HG02981 (cell line): ENCODE measurements around the gene ZNF747.

Experiments
- ATAC-seq: cut with Tn5 transposase; IDR thresholded peaks from one replicate; pipeline ENCODE4 v1.9.1; 2021; ENCODE audit warnings: mild to moderate bottlenecking, moderate library complexity; ENCODE audit not compliant: unreplicated experiment

Gene ZNF747

DNA sequence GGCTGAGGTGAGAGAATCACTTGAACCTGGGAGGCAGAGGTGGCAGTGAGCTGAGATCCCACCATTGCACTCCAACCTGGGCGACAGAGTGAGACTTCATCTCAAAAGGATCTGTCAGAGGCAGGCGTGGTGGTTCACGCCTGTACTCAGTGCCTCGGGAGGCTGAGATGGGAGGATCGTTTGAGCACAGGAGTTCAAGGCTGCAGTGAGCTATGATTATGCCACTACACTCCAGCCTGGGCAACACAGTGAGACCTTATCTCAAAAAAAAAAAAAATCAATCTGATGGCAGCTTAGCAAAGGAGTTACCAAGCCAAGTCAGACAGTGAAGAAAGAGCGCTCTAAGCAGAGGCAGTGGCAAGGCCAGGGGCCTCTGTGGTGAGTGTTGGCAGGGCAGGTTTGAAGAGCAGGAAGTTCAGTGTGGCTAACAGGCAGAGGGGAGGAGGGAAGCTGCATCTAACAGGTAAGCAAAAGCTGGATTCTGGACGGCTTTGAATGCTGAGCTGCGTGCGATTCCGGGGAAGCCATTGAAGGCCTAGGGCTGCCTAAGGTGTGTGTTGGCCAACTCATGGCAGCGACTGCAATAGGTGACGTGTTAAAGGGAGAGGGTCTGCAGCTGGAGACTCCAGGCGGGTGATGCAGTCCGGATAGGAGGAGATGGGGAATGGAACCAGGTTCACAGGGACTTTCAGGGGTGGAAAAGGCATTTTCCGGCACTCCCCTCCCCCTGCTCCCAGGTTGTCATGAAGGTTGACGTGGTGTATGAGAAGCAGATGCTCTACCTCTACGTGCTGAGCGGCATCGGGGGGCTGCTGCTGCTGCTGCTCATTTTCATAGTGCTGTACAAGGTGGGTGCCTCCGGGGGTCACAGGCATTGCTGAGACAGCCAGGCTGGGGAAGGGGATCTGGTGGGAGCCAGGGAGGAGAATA is 15.3 kb downstream of the ZNF747 start:
- no peak for ATAC-seq

DNA sequence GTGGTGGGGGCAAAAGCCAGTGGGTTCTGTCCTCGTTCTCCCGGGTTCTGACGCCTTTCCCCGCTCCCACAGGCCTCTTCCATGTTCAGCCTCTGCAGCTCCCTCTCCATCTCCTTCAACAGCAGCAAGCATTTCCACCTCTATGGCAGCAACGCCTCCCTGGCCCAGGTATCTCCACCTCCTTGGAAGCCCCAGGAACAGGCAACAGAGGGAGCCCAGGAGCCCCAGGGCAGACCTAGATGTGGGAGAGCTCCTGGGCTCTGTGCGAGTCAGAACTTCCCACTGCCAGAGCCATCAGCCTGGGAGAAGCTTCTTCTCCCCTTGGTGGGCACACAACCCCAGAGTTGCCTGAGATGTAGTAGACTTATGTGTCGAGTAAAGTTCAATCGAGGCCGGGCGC is 16.1 kb downstream of the ZNF747 start:
- no peak for ATAC-seq

DNA sequence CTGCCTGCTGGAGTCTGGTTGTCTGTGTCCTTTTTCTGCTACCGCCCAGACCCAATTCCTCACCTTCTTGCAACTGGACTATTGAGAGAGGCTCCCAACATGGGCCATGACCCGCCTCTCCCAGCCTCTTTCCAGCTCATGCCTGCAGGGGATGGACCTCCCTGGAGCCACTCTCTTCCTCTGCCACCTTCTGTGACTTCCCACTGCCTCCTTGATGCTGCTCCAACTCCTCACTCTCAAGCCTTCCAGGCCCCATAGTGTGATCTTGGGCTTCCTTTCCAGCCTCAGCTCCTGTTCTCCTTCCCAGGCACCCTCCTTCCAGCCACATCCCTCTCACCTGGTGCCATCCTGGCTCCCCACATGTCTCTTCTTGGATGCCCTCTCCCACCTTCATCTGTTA is 19.4 kb downstream of the ZNF747 start:
- no peak for ATAC-seq

DNA sequence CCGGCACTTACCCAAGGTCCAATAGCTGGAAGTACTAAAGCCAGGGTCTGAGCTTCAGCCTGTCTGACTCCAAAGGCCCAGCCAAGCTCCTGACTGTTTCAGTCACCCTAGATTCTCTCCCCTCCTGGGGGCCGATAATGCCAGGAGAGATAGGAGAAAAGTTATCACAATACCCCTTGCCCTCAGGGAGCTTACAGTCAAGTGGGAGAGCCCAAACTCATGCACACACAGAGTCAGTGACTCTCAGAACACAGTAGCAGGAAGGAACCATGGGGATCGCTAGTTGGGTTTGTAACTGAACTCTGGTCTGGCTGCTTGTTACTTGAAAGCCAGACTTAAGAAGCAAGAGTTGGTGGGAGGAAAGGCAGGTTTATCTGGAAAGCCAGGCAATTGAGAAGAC is 23.1 kb downstream of the ZNF747 start:
- no peak for ATAC-seq

DNA sequence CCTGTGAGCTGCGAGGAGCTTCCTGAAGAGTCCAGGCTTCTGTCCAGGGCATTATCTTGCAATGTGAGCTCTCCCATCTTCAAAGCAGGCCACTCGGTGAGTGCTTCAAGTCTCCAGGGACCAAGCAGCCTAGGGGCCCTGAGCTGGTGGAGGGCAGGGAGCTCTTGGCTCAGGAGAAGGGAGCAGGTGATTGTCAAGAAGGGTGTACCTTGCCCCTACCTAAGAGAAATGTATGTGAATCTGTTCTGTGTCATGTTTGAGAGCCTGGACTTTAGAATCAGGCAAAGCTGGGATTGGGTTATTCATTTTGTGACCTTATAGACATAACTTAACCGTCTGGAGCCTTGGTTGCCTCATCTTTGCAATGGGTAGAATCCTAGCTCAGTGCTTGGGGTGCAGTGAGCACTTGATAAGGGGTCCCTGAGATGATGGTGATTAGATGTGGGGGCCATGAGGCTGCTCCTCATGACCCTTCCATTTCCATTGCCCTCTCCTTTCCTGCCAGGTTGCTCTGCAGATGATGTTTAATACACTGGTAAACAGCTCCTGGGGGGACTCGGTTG is 24.2 kb downstream of the ZNF747 start:
- ATAC-seq = no peak

DNA sequence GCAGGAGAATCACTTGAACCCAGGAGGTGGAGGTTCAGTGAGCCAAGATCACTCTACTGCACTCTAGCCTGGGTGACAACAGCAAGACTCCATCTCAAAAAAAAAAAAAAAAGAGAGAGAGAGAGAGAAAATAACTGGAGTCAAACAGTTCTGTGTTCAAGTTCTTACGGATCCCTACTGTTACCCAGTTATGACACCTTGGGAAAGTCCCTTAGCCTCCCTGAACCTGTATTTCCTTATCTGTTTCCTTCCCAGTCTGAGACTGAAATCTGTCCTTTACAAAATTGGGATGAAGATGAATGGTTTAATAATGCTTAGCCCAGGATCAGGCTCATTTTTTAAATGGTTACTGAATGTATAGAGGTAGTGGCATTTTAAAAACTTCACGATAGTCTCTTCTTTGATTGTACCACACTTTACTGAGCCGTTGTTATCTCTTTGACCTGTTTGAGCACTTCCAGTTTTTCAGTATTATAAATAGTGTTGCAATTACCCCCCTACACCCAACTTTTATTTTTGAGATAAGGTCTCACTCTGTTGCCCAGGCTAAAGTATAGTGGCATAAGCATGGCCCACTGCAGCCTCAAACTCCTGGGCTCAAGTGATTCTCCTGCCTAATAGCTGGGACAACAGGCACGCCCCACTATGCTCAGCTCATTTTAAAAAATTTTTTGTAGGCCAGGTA is 25.4 kb downstream of the ZNF747 start:
- no peak for ATAC-seq

DNA sequence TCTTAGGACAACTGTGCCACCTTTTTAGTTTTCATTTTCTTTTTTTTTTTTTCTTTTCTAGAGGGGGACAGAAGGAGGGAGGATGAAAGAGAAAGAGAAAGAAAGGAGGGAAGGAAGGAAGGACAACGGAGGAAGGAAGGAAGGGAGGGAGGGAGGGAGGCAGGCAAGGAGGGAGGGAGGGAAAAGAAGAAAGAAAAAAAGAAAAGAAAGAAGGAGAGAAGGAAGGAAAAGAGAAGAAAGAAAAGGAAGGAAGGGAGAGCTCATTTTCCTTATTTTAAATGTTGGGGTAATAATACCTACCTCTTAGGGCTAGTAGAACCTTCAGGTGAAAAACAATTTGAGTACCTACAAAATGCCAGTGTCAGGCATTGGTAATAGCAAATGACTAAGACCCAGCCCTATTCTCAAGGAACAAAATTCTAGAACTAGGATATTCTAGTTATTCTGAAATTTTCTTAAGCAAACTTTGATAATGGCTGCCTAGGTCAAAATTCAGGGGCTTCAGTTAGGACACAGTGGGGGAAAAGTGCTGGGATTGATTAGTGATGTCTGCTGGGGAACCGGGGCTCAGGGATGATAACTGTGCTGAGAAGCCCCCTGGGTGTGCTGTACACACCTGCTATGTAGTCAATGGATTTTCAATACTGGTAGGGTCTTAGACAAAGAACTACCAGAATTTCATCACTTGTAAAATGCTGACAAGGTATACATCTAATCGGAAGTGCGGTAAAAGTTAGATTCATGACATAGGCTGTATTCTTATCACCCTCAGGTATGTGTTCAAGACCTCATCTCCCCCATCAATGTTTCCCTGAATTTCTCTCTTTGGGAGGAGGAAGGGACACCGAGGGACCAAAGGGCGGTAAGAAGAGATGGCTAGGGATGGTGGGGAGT is 31.0 kb downstream of the ZNF747 start:
- ATAC-seq = no peak

DNA sequence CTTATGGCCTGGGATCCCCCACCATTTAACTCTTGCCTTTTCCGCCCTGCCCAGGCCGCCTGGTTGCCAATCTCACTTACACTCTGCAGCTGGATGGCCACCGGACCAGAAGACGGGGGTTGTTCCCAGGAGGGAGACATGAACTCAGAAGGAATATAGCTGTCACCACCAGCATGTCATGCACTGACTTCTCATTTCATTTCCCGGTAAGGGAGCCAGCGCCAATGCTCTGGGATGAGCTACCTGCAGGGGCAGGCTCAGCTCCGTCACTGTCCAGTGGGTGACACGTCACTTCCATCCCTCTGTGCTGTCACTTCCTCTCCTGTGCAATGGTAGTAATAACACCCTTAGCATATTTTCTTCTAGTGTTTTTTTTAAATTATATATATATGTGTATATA is 35.4 kb downstream of the ZNF747 start:
- ATAC-seq = no peak

DNA sequence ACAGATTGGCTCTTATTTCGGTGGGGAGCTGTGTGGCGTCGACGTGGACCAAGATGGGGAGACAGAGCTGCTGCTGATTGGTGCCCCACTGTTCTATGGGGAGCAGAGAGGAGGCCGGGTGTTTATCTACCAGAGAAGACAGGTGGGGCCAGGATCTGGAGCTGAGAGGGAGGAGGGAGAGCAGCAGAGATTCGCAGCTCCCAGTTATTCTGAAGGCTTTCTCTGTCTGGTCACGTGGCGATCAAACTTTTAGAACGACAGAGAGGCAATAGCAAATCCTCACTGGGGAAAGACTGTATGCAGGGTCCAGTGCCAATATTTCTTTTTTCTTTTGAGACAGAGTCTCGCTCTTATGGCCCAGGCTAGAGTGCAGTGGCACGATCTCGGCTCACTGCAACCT is 39.9 kb downstream of the ZNF747 start:
- ATAC-seq = no peak

DNA sequence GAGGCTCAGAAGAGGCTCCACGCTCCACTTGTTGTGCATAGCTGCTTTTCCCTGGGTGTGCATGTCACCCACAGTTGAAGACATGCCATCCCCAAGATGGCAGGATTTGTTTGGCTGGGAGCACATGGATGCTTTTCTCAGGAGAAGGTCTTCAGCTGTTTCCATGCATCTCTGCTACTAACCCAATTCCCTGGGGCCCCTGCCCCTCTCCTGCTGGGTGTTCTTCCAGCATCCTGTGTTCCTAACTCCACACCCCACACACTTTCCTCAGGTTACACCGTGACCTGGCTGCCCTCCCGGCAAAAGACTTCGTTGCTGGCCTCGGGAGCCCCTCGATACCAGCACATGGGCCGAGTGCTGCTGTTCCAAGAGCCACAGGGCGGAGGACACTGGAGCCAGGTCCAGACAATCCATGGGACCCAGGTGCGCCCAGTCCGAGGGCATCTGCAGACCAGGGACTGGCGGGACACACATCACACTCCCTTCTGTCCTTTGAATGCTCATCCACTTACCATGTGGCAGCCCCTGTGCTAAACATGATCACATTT is 40.6 kb downstream of the ZNF747 start:
- no peak for ATAC-seq

DNA sequence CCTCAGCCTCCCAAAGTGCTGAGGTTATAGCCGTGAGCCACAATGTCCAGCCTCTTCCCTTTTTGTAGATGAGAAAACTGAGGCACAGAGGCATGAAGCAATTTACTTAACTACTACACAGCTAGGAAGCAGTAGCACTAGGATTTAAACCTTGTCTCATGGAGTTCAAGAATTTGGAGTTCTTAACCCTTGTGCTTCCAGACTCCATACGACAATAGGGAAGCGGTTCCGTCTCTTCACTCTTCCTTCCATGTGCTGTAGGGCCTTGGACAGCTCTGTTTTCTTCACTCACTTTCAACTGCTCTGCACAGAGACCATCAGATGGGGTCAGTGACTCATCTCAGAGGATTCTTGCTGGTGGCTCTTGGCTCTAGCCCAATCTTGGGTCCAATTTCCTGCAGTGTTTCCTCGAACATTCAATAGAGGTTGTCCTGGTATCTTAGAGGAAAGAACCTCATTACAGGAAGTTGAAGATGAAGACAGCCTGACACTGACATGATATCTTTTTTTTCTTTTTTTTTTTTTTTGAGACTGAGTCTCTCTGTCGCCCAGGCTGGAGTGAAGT is 42.8 kb downstream of the ZNF747 start:
- ATAC-seq = no peak

DNA sequence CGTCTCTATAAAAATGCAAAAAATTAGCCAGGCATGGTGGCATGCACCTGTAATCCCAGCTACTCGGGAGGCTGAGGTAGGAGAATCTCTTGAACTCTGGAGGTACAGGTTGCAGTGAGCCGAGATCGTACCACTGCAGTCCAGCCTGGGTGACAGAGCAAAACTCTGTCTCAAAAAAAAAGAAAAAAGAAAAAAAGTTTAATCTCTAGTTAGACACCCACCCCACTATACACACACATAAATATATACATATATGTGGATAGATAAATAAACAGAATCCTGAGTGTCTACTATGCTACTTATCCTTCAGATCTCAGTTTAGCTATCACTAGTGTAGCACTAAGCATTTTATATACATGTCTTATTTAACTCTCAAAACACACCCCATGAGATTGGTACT is 43.4 kb downstream of the ZNF747 start:
- no peak for ATAC-seq

DNA sequence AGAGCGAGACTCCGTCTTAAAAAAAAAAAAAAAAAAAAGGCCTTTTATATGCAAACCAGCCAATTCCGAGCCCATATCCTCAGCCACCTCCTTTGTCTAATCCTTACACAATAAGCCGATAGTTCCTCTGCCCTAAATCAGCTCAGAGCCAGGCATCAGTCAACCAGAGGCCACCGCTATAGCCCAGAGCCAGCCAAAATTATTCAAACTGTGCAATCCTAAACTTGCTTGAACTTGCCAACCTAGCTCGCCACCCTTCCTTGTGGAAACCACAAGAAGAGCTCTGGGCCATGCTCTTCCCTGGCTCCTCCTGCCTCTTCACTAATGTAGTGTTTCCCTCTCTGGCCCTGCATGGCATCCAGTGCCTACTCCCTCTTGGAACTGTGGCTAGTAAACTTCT is 44.4 kb downstream of the ZNF747 start:
- no peak for ATAC-seq

DNA sequence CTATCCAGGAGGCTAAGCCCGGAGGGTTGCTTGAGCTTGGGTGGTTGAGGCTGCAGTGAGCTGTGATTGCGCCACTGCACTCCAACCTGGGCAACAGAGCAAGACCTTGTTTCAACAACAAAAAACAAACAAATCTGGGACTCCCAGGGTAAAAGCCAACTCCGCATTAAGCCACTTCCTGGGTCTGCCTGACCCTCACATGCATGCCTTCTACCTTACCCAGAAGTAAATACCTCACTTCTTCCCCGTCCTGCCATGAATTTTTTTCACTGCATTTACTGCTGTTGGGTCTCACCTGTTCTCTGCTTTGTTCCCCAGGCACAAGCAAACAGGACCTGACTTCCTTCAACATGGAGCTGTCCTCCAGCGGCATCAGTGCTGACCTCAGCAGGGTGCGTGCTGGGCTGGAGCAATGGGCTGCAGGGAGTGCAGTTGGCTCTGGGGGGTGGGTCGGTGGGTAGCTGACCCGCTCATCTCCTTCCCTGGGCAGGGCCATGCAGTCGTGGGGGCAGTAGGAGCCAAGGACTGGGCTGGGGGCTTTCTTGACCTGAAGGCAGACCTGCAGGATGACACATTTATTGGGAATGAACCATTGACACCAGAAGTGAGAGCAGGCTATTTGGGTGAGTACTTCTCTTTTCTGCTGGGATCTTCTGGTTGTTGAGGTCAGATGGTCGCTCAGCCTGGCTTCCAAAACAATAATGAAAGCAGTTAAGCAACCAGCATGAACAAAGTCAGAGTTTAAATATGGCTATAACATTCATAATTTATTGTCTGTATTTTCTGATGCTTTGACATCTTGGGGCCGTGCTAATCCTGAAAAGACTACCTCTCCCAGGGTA is 45.7 kb downstream of the ZNF747 start:
- ATAC-seq = no peak

DNA sequence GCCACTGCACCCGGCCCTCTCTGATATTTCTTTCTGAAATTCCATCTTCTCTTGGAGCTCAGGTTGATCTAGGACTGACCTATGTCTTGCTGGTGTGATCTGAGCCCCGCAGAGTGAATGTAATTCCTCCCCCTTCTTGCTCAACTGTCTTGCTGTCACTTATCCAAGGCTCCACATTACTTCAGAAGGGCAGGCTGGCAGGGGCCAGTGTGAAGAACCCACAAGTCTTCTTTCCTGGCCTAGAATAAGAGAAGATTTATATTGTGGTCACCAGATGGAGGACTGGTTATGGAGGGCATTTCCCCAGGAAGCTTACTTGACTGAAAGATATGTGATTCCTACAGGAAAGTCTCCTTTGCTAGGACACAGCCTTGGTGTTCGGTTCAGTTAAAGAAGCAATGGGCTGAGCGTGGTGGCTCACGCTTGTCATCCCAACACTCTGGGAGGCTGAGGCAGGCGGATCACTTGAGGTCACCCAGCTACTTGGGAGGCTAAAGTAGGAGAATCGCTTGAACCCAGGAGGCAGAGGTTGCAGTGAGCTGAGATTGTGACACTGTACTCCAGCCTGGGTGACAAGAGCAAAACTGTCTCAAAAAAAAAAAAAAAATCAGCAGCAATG is 48.7 kb downstream of the ZNF747 start:
- no peak for ATAC-seq

DNA sequence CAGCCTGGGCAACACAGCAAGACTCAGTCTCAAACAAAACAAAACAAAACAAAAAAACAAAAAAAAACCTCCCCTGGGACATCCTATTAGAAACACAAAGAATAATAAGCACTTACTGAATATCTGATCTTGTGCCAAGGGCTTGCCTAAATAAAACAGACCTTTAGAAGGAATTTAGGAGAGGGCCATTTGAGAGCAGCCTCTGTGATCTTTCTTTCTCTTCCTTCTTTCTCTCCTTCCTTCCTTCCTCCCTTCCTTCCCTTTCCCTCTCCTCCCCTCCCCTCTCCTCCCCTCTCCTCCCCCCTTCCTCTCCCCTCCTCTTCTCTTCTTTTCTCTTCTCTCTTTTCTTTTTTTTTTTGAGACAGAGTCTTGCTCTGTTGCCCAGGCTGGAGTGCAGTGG is 49.8 kb downstream of the ZNF747 start:
- no peak for ATAC-seq

DNA sequence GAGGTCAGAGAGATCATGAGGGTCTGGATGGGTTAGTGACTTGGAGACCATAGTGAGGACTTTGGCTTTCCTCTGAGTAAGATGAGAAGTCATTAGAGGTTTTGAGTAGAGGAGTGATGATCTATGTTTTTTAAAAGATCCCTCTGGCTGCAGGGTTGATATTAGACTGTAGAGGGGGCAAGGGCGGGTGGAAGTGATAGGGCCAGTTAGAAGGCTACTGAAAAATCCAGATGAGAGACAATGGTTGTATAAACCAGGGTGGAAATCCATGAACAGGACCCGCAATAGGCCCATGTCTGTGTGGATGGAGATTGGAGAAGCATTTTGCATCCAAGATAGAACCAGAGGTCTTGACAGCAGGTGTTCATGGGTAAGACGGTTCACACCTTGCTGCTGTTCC is 52.3 kb downstream of the ZNF747 start:
- no peak for ATAC-seq

DNA sequence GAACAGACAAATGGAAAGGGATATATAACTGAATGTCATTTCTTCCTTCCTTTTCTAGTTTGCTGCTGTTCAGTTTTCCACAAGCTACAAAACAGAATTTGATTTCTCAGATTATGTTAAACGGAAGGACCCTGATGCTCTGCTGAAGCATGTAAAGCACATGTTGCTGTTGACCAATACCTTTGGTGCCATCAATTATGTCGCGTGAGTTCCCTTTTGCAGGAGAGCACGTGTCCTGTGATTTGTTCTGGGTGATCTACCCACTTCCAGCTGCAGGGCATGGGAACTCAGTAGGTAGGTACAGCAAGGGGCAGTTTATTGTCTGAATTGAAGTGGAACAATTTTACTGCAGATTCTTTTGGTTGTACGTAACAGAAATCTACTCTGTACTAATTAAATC is 53.3 kb downstream of the ZNF747 start:
- no peak for ATAC-seq
